ENCODE results near the gene ADAMTS12.
"Not testable (repeated sequence)": the region's sequence is repeated elsewhere in the genome, so short reads cannot be mapped to it uniquely, and the experiment has no call there.

The ADAMTS12 gene

GRCh38 chr5:33576726-33577590 lies 314.8 kb downstream of the ADAMTS12 start:
- no peak for DNase-seq

- DNase-seq: no peak
Observed at GRCh38 chr5:33565324-33565723, 326.5 kb downstream of the ADAMTS12 start.

- no peak for DNase-seq
Observed at GRCh38 chr5:33563983-33564908, 327.5 kb downstream of the ADAMTS12 start.

GRCh38 chr5:33563530-33563929 lies 328.3 kb downstream of the ADAMTS12 start:
- no peak for DNase-seq

GRCh38 chr5:33558489-33558888 lies 333.3 kb downstream of the ADAMTS12 start:
- DNase-seq: no peak

GRCh38 chr5:33557605-33558004 lies 334.2 kb downstream of the ADAMTS12 start:
- DNase-seq: no peak

- no peak for DNase-seq
Observed at GRCh38 chr5:33556330-33557328, 335.2 kb downstream of the ADAMTS12 start.

- no peak for DNase-seq
Observed at GRCh38 chr5:33549982-33550567, 341.7 kb downstream of the ADAMTS12 start.

GRCh38 chr5:33539790-33540189 lies 352.0 kb downstream of the ADAMTS12 start:
- DNase-seq: not testable (repeated sequence)

GRCh38 chr5:33539212-33539611 lies 352.6 kb downstream of the ADAMTS12 start:
- no peak for DNase-seq

- no peak for DNase-seq
Observed at GRCh38 chr5:33538201-33538600, 353.6 kb downstream of the ADAMTS12 start.

- DNase-seq: no peak
Observed at GRCh38 chr5:33537240-33537639, 354.6 kb downstream of the ADAMTS12 start.

- DNase-seq: no peak
Observed at GRCh38 chr5:33536802-33537201, 355.0 kb downstream of the ADAMTS12 start.

- no peak for DNase-seq
Observed at GRCh38 chr5:33531824-33532223, 360.0 kb downstream of the ADAMTS12 start.

- DNase-seq: no peak
Observed at GRCh38 chr5:33531037-33531298, 360.8 kb downstream of the ADAMTS12 start.

- DNase-seq: no peak
Observed at GRCh38 chr5:33530183-33531036, 361.4 kb downstream of the ADAMTS12 start.

GRCh38 chr5:33527696-33528095 lies 364.1 kb downstream of the ADAMTS12 start:
- DNase-seq: no peak

- no peak for DNase-seq
Observed at GRCh38 chr5:33526755-33527154, 365.0 kb downstream of the ADAMTS12 start.

- DNase-seq: no peak
Observed at GRCh38 chr5:33524476-33524875, 367.3 kb downstream of the ADAMTS12 start.

- no peak for DNase-seq
Observed at GRCh38 chr5:33523208-33523771, 368.5 kb downstream of the ADAMTS12 start.

GRCh38 chr5:33516421-33516820 lies 375.4 kb downstream of the ADAMTS12 start:
- DNase-seq: no peak
